Measurements from ENCODE around the gene MKI67.

DNA sequence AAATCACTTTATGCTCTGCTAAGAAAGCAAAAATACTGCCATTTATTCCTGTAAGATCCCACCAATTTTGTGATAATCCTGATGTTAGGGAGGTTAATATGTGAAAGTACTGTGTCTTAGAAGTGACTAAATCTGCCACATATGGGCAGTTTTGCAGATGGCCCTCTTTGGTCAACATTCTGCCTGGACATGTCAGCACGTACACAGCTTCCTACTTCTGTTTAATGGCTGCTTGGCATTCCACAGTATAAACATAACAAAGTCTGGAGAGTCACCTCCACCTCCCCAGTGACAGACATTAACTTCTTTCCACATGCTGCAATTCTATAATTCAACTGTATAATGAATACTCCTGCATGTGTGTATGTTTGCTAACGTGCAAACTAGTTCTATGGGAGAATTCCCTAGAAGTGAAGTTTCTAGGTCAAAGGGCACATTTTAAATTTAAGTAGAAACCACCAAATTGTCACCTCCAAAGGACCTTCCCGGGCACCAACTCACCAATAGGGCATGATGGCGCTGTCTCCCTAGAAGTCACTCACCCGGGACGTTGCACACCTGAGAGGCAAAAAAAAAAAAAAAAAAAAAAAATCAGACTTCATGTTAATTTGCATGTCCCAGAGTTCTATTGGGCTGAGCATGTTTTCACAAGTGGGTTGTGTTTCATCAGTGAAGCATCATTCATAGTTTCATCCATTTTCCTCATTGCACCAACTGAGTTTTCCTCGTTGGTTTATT is 38.9 kb downstream of the MKI67 start:
- TF ChIP-seq, protein P1, sequence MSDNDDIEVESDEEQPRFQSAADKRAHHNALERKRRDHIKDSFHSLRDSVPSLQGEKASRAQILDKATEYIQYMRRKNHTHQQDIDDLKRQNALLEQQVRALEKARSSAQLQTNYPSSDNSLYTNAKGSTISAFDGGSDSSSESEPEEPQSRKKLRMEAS (IDR thresholded peaks at IDR 0.05; ENCODE audit: low read depth, low read length), result no peak
- TF ChIP-seq, protein P2, sequence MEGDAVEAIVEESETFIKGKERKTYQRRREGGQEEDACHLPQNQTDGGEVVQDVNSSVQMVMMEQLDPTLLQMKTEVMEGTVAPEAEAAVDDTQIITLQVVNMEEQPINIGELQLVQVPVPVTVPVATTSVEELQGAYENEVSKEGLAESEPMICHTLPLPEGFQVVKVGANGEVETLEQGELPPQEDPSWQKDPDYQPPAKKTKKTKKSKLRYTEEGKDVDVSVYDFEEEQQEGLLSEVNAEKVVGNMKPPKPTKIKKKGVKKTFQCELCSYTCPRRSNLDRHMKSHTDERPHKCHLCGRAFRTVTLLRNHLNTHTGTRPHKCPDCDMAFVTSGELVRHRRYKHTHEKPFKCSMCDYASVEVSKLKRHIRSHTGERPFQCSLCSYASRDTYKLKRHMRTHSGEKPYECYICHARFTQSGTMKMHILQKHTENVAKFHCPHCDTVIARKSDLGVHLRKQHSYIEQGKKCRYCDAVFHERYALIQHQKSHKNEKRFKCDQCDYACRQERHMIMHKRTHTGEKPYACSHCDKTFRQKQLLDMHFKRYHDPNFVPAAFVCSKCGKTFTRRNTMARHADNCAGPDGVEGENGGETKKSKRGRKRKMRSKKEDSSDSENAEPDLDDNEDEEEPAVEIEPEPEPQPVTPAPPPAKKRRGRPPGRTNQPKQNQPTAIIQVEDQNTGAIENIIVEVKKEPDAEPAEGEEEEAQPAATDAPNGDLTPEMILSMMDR (IDR thresholded peaks at IDR 0.05; ENCODE audit: low read depth, low read length), result no peak
- no peak for TF ChIP-seq POLR2A (IDR thresholded peaks at IDR 0.05; ENCODE audit: extremely low read depth, insufficient read length)
- no peak for TF ChIP-seq MYC (IDR thresholded peaks at IDR 0.05; ENCODE audit: low read depth, low read length)
